ENCODE results near the gene CACNA1C.

Gene CACNA1C

DNA sequence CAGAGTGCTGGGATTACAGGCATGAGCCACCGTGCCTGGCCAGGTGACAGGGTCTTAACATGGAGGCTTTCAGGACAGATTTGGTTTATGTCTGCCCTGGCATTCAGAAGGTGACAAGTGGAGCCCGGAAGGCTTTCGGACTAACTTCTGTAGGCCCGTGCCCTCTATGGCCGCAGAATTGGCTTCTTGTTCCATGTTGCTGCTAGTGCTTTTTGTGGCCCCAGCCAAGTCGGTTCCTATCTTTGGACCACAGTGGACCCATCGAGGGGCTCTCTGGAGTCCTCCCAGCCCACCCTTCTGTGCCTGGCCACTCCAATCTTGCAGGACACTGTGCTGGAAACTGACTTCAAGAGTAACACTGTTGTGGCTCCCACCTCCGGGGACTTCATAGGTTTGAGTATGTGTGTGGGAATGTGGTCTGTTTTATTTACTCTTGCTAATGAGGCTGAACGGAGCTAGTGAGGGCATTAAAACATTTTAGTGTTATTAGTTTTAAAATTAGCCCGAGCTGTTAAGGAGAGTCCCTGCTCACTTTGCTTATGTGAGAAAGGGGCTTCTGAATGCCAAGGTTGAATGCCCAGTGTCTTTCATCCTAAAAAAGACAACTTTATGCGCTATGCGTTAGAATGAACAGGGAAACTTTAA lies 245.9 kb downstream of the CACNA1C start:
- DNase-seq (ENCODE audit: low spot score) = no peak

DNA sequence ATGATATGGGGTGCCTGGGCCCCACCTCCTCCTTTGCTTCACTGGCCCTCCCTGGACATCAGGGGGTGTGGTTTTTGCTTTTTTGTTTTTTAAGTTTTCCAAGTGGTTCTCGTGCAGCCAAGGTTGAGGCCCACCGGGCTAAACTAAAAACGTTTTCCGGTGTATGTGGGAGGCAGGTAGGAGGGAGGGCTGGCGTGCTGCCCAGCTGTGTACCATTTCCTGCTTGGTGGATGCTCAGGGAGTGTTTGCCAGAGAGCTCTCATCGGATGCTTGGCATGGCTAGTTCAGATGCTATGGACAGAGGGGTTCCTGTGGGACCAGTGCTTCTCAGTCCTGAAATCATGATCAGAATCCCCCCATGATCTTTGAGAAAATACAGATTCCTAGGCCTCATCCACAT lies 246.4 kb downstream of the CACNA1C start:
- DNase-seq (ENCODE audit: low spot score) = no peak

DNA sequence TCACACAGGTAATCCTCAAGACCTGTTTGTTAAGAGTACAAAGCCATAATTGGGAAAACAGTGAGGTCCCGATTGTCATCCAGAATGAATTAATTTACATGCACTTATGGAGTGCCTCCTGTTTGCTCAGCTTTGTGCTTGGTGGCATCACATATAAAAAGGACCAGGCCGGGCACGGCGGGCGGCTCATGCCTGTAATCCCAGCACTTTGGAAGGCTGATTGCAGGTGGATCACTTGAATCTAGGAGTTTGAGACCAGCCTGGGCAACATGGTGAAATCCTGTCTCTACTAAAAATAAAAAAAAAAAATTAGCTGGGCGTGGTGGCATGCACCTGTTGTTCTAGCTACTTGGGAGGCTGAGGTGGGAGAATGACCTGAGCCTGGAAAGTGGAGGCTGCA lies 247.4 kb downstream of the CACNA1C start:
- no peak for DNase-seq (ENCODE audit: low spot score)

DNA sequence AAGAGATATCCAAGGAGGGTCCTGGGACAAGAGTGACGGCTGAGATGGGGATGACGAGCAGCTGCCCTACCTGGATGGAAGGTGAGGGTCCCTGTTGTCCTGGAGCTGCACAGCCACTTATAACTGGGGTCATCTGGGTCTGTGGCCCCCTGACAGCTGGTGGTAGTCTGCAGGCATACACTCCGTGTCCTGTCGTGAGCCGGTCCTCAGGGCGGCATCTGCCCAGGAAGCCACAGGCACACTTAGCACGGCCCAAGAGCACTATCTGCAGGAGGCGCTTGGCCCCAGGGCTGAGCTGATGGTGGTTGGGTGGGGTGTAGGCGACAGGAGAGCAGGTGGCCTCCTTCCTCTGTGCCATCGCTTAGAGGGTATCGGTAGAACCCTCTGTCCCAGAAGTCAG lies 248.1 kb downstream of the CACNA1C start:
- no peak for DNase-seq (ENCODE audit: low spot score)

DNA sequence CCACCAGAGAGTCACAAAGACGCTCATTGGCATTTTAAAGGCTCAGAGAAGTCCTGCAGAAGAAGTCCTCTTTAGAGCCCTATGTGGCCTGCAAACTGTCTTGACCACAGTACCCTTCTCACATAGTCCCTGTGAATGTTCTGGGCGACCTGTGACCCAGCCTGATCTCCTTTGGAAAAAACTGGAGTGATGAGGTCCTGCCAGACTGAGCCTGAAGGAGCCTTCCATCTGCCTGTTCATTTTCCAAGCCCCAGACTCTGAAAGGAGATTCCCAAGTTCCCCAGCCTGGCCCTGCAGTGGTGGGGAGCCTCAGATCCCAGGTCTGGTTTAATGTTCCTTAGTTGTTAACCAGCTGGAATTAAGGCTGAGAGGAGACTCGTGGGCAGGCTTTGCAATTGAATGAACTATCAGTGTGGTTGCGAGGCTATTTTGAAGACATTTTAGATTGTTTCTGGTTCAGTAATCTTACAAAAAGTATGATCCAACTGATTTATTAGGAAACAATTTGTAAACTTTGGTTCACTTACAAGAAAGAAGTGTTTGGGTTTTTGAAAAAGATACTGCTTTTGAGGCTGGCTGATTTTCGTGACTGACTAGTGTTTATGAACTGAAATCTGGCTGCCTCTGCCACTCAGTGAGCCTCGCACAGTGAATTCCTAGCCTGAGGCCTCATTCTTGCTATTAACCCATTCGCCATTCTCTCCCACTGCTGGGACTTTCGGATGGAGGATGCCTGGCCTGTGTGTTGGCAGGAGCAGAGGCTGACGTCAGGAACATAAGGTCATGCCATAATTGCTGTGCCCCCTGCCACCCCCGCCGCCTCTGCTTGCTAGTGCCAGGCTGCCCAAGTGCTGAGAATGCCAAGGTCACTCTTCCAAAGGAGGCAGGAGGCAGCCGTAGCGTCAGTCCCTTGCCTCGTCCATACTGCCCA lies 249.0 kb downstream of the CACNA1C start:
- no peak for DNase-seq (ENCODE audit: low spot score)

DNA sequence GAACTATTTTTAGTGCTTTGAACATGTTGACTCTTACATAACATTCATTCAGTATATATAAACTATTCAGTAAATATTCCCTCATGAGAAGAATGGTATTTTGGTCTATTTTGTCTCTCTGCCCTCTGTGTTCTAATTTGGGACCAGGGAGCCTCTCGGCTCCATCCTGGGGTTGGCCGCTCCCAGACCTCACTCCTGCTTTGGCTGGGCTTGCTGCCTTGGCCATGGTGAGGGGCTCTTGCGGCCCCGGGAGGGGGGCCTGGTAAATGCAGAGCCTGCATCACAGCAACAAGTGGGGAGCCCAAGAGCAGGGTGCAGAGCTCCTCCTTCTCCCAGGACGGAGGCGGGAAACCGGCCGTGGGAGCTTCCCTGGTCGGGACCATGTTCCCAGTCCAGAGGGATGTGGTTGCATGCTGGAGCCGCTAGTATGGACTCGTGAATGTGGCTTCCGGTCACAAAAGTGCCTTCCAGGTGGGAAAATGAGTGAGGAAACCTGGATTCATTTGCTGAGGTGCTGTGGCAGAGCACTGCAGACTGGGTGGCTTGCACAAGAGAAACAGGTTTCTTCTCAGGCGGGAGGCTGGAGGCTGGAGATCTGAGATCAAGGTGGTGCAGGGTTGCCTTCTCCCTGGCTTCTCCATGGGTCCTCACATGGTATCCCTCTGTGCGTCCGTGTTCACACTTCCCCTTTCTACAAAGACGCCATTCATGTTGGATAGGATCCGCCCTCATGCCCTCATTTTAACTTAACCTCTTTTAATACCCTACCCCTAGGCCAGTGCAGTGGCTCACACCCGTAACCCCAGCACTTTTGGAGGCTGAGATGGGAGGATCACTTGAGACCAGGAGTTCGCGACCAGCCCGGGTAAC lies 250.2 kb downstream of the CACNA1C start:
- DNase-seq (ENCODE audit: low spot score) = no peak

DNA sequence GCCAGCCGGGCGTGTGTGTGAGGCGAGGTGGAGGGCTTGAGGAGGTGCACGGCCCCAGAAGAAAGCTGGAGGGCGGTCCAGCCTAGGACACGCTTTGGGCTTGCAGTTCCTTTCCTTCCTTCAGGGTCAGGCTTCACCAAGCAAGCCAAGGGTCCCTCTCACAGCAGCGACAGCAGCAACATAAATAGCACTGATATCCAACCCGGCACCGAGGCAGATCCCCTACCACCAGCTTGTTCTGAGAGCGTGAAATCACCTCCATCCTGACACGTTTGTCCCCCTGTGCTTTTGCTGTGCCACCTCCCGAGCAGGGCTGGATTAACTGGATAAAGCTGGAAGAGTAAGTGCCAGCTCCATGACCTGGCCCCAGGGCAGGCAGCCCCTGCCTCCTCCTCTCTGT lies 251.4 kb downstream of the CACNA1C start:
- DNase-seq (ENCODE audit: low spot score) = no peak

DNA sequence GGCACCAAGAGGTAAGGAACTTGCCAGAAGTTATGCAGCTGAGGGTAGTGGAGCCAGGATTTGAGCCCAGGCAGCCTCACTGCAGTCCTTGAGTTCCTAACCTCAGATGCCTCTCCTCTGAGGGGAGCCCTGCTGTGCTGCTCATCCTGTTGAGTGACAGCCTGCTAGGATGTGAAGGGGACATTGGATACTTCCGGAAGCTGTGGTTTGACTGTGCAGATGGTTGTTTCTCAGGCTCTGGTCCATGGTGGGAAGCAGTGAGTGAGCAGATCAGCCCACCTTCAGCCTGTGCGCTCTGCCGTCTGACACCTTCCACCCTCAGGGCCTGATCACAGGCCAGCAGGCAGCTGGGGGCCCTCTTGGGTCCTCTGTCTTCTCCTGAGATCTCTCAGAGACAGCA lies 253.2 kb downstream of the CACNA1C start:
- DNase-seq (ENCODE audit: low spot score) = no peak

DNA sequence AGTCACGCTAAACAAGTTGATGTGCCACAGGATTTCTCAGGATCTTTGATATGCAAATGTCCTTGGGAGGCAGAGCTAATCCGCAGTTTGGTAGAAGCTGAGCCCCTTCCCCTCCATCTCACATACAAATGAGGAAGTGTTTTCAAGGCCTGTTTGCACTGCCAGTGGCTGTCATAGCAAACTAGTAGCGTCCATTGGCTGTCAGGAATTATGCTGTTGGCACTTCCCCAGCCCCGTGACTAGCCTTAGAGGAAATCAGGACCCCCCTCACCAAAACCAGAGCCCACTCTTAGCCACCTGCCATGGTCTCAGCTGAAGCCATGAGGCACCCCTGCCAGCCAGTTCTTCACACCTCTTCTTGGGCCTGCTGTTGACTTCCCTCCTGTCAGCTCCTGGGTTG lies 253.9 kb downstream of the CACNA1C start:
- no peak for DNase-seq (ENCODE audit: low spot score)

DNA sequence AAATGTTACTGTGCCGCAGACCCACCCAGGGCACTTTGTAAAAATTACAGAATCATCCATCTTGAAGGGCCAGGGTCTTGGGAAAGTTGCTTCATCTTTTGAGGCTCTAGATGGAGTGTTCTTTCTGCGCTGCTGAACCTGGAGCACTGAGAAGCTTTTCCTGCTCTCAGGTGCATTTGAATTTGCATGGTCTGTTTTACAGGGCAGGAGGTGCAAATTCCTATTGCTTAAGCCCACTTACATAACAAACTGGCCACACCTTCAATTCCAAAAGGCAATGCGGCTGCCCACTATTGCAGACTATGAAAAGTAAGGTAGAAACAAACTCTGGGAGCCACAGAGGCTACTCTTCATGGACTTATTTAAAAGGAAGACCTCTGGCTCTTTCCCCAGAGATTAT lies 254.8 kb downstream of the CACNA1C start:
- no peak for DNase-seq (ENCODE audit: low spot score)

DNA sequence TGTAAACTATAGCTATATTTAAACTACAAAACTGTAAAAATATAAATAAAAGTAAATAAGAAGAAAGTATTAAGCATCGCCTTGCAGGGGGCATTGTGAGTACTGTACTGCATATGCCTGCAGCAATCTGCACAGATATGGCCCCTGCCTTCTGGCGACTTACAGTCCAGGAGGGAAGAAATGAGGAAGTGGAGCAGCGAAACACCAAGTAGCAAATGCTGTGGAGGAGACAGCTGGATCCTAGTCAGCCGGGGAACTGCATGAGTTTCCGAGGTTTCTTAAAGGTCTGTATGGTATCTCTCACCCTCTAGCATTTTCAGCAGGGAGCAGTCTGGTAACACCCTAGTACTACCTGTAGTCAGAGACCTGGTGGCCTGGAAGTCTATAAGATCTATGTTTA lies 256.9 kb downstream of the CACNA1C start:
- DNase-seq (ENCODE audit: low spot score) = no peak

DNA sequence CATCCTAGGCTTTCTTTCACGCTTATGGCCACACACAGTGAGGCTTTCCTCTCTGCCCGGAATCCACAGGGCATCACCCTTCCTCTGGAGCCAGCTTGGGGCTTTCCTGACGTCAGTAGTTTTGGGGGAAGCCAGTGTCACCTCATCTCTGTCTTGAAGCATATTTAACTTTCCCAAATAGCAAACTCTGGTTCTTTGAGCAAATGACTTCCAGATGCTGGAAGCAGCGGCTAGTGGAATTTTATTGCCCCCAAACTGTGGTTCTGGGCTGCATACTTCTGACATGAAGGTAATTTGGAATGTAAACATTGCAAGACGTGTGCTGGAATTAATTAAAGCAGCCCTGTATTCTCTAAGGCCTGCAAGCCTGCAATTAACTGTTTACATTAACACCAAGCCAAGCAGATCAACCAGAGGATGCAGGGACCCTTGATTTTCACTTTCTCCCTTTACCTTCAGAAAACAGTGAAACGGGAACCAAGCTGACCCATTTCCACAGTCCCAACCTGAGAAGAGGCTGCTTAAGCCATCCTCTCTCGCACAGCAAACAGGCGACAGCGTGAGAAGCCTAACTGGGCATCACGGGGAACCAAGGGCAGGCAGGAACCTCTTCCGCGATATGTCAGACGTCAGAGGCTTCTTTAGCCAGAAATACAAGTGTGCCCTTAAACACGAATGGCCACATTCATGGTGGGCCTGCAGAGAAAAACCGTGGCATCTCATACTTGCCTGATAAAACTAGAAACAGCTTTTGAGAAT lies 258.4 kb downstream of the CACNA1C start:
- no peak for DNase-seq (ENCODE audit: low spot score)

DNA sequence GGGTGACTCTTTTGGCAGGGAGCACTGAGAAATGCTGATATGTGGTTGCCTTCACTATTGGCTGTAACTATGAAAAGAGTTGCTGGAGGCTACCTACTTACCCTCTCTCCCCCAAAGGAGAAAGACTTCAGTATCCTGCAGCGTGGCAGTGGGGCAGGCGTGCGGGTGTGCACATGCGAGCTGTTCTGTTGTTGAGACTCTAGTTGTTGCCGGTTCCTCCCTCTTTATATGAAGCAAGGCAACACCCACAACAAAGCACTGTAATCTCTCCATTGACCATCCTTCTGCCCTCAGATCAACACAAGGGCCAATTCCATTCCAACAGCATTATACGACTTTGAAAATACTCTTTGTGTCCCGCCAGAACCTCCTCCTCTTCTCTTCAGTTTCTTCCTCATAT lies 259.4 kb downstream of the CACNA1C start:
- DNase-seq (ENCODE audit: low spot score) = no peak

DNA sequence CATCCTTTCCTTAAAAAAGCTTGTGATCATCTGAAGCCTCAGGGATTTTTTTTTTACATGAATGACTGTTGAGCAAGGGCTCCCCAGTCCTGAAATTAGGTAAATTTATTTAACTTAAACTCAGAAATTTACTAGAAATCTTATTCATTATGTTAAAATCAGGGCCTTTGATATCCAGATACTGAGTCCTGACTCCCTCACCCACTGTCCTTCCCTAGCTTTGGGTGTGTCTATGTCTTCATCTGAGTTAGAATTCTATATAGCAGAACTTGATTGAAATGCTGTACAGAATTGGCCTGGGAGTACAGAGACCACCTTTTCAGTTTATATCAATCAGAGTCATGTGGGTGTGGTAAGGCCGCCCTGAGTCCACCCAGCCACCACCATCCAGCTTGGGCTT lies 260.0 kb downstream of the CACNA1C start:
- no peak for DNase-seq (ENCODE audit: low spot score)

DNA sequence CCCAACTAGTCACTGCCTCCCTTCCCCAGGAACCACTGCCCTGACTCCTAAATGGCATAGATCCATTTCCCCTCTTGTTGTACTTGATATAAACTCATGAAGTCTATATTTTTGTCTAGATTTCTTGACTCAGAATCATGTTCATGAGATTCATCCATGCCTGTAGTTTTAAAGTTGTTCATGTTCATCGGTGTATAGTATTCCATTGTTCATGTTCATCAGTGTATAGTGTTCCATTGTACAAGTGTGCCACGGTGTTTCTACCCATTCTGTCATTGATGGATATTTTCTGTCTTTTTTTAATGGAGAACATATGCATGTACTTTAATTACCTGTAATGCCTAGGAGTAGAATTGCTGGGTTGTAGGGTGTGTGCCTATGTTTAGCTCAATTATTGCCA lies 261.7 kb downstream of the CACNA1C start:
- DNase-seq (ENCODE audit: low spot score) = no peak

DNA sequence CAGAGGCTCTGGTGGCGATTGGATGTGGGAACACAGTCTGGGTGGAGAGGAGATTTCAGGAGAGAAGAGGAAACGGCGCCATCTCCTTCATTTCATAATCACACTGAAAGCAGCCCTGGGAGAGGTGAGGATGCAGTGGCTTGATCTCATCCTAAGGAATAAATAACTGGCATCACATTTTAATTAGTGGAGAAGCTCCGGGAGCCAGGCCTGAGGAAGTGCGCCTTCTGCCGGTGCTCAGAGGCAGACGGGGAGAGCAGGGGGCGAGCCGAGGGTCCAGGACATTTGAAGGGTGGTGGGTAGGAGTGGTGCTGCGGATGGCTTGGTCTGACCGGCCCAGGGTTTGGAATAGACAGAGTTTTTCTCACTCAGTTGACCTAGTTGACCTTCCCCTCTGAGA lies 265.0 kb downstream of the CACNA1C start:
- no peak for DNase-seq (ENCODE audit: low spot score)

DNA sequence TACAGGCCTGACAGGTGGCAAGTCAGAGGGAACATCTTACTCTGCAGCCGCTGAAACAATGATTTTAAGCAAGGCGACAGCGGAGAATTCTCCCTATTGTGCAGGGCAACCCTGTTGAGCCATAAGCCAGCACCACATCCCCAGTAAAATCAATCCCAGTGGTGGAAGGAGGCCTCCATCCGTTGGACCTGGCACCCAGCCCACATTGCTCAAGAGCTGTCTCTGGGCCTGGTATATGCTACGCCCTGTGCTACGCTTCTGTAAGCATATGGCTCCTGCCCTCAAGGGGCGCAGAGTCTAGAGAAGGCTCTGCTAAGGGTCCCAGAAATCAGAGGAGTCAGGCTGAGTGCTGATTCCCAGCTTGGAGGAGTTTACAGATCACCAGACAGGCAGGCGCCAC lies 265.5 kb downstream of the CACNA1C start:
- no peak for DNase-seq (ENCODE audit: low spot score)

DNA sequence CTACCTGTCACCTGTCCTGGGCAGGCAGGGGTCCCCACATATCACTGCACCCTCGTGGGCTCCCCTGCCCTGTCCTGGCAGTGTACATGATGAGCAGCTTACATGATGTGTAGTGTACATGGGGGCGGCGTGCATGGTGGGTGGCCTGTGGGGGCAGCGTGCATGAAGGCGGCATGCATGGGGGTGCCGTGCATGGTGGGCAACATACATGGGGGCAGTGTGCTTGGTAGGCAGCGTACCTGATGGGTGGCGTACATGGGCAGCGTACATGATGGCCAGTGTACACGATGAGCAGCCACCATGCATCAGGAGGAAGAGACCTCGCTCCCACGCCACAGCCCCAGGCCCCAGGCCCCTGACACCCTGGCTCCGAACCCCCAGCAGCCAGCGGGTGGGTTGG lies 266.3 kb downstream of the CACNA1C start:
- no peak for DNase-seq (ENCODE audit: low spot score)

DNA sequence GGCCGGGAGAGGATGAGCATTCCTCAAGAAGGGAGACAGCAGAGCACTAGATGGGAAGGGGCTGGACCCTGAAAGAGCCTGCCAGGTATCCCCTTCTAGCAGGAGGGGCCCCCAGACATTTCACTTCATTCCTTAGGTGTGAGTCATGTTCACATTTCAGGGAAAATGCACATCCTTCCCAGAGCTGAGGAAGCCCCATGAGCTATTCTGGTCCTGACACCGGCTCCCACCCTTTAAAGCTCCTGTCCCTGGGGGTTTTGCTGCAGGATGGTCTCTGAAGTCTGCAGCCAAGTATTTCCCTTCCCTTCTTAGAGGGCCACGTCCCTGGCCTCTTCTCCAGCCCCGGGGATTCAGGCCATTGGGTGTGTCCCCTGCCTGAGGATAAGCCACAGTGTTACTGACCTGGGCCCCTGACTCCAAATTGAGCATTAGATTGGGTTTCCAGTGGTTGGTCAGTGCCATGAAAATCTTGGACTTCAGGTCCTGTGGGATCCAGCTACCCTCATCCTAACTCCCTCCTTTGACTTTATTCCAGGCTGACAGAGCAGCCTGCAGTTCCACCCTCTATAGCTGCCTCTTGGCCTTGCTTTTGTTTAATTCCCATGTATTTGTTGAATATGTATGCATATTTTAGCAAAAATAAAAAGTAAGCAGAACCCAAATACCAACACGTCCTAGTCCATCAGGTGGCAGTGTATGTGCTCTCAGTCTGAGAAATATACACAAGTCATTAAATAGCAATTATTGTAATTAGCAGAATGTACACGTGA lies 267.1 kb downstream of the CACNA1C start:
- no peak for DNase-seq (ENCODE audit: low spot score)

DNA sequence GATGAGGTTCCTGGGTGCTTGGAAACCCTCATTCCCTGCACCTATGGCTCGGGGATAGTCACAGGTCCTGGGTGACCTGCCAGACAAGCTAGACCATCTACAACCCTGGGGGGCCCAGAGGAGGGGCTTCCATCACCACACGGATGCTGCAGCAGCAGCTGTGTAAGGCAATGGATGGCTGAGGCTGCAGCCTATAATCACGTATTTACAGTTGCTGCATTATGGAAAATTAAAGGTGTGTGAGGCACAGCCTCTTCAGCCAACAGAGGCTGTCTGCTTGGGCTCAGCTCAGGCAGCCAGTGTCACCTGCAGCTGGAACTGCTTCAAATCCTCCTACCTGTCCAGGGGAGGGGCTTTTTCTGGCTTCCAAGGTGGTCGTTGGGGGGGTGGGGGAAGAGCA lies 268.1 kb downstream of the CACNA1C start:
- DNase-seq (ENCODE audit: low spot score) = no peak

DNA sequence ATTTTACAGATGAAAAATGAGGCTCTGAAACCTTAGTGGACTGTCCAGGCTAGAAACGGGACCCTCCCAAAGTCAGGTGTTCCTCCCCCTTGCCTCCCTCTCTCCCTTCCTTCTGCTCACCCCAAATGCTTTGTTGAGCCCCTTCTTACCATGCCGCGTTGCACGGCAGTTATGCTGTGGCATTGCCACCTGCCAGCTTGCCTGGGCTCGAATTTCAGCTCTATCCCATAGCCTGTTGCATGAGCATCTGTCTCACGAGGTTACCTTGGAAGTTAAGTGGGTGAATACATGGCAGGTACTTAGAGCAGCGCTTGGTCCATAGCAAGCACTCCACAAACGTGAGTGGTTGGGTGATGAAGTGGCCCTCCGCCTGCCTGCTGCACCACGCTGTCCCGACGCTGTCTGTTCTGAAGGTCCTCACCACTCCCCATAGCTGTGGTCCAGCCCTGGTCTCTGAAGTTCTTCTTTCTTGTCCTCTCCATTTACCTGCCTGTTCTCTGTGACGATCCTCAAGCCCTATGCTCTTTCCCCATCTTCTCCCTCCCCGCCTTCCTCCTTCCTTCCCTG lies 269.9 kb downstream of the CACNA1C start:
- no peak for DNase-seq (ENCODE audit: low spot score)

Measured in COLO829 (cell line).